Activated CD8-positive, alpha-beta T cell treated with anti-CD3 and anti-CD28 coated beads for 36 hours (primary cell): Measurements from ENCODE around the gene ITGA3. TPM values are rescaled to one million over a fixed set of nuclear protein-coding genes. Genes with fewer than 3 reads are reported as not detected.

Experiments
- ATAC-seq: fragments of 200-7000 bp; cut with Tn5 transposase; one replicate; pipeline ENCODE4 v1.10.0; 2021; ENCODE audit warnings: mild to moderate bottlenecking, moderate library complexity
- CTCF ChIA-PET: fragments of 350-600 bp; sonication (Branson Sonifier 250); formaldehyde crosslinking; loops from one replicate; lab custom pipeline; 2021; ENCODE audit warnings: antibody characterized with exemption; lab: Charles Lee
- POLR2A ChIA-PET: fragments of 350-600 bp; sonication (Branson Sonifier 250); formaldehyde crosslinking; loops from one replicate; lab custom pipeline; 2021; ENCODE audit warnings: antibody characterized with exemption; lab: Charles Lee
- DNase-seq: peaks from one replicate; pipeline ENCODE4 v3.0.0-alpha.2; 2020
- H3K27ac Mint-ChIP-seq: one replicate; pipeline ENCODE4 v1.8.0; 2021; ENCODE audit warnings: mild to moderate bottlenecking, mixed read lengths
- H3K27me3 Mint-ChIP-seq: one replicate; pipeline ENCODE4 v1.8.0; 2021; ENCODE audit warnings: mixed read lengths
- H3K36me3 Mint-ChIP-seq: one replicate; pipeline ENCODE4 v1.8.0; 2021; ENCODE audit warnings: low read depth, mixed read lengths
- H3K4me1 Mint-ChIP-seq: one replicate; pipeline ENCODE4 v1.8.0; 2021; ENCODE audit warnings: low read depth, mixed read lengths
- H3K4me3 Mint-ChIP-seq: one replicate; pipeline ENCODE4 v1.8.0; 2021; ENCODE audit warnings: mild to moderate bottlenecking, moderate library complexity, mixed read lengths
- H3K9me3 Mint-ChIP-seq: one replicate; pipeline ENCODE4 v1.8.0; 2021; ENCODE audit warnings: mixed read lengths
- CTCF ChIP-seq: fragments of 200-600 bp; IDR thresholded peaks from one replicate; pipeline ENCODE4 v1.8.0; 2022; ENCODE audit warnings: antibody characterized with exemption, mild to moderate bottlenecking
- intact Hi-C: fragments of 100-400 bp; cut with micrococcal nuclease; formaldehyde crosslinking; loops from one replicate; pipeline ENCODE4 v1.10.0; 2022
- total RNA-seq, 2 experiments: library from RNA; stranded (reverse); gene quantifications; one replicate each; pipeline ENCODE4 v1.2.3, GENCODE V29; 2021

The ITGA3 gene
- total RNA-seq, 2 experiments from 2014 or later, result 4.2 to 7.2 TPM

- Mint-ChIP-seq H3K27ac (no peak overlapping the region), H3K9me3 (no peaks in the 10 kb centered on the region), H3K36me3 (no peaks in the 10 kb centered on the region), H3K4me3 (no peak overlapping the region), H3K27me3 (peaks cover 2% of the 10 kb centered on the region), H3K4me1 (peaks cover 29% of the 10 kb centered on the region)
- ChIA-PET POLR2A (interaction anchor here (1.2 kb wide), 1 partner anchor 337 kb away, joined by 3 read pairs; no protein-coding TSS in a partner anchor), CTCF (interaction anchor here (1.0 to 5.7 kb wide), 7 partner anchors 17 to 63 kb away, joined by 3 to 60 read pairs (median 3); partner anchors contain the start of gene PDK2)
- ATAC-seq (no peak), DNase-seq (no peak)
- TF ChIP-seq CTCF, result no peak
- intact Hi-C loops, result no loop called here
These were observed 3.6 kb upstream of the ITGA3 start for GRCh38 chr17:50052241-50052796.

- intact Hi-C loops, result no loop called here
- no peaks in the 10 kb centered on the region for H3K9me3 Mint-ChIP-seq
These were observed 2.9 kb upstream of the ITGA3 start for GRCh38 chr17:50052822-50053653.

GRCh38 chr17:50053654-50053960 is 2.3 kb upstream of the ITGA3 start:
- CTCF ChIA-PET, result interaction anchor here (1.1 to 6.4 kb wide), 8 partner anchors 16 to 61 kb away, joined by 3 to 62 read pairs (median 4); partner anchors contain the start of gene PDK2
- DNase-seq (no peak), ATAC-seq (no peak)
- no peaks in the 10 kb centered on the region for H3K36me3 Mint-ChIP-seq
- H3K9me3 Mint-ChIP-seq, result no peaks in the 10 kb centered on the region
- POLR2A ChIA-PET, result interaction anchor here (1.1 kb wide), 1 partner anchor 38 kb away, joined by 4 read pairs; no protein-coding TSS in a partner anchor
- intact Hi-C loops, result no loop called here
- peaks cover 26% of the 10 kb centered on the region for H3K4me1 Mint-ChIP-seq
- TF ChIP-seq CTCF, result no peak
- no peak overlapping the region for H3K27ac Mint-ChIP-seq
- H3K27me3 Mint-ChIP-seq, result peaks cover 3% of the 10 kb centered on the region
- H3K4me3 Mint-ChIP-seq, result no peak overlapping the region

More at GRCh38 chr17:50052822-50053653, 2.9 kb upstream of the ITGA3 start:
- Mint-ChIP-seq H3K4me3 (no peak overlapping the region), H3K36me3 (no peaks in the 10 kb centered on the region), H3K27me3 (peaks cover 3% of the 10 kb centered on the region), H3K27ac (no peak overlapping the region), H3K4me1 (peaks cover 26% of the 10 kb centered on the region)
- ATAC-seq, result no peak
- ChIA-PET CTCF (interaction anchor here (1.1 to 6.4 kb wide), 7 partner anchors 17 to 62 kb away, joined by 3 to 62 read pairs (median 4); partner anchors contain the start of gene PDK2), POLR2A (interaction anchor here (1.1 kb wide), 1 partner anchor 39 kb away, joined by 4 read pairs; no protein-coding TSS in a partner anchor)
- no peak for DNase-seq
- no peak for TF ChIP-seq CTCF

- Mint-ChIP-seq H3K4me1 (peaks cover 26% of the 10 kb centered on the region), H3K36me3 (no peaks in the 10 kb centered on the region), H3K9me3 (no peaks in the 10 kb centered on the region), H3K4me3 (peak overlapping the region; percentile 82), H3K27ac (no peak overlapping the region), H3K27me3 (peaks cover 3% of the 10 kb centered on the region)
- ChIA-PET CTCF (interaction anchor here (1.2 to 6.4 kb wide), 5 partner anchors 9 to 38 kb away, joined by 3 to 62 read pairs (median 28); partner anchors contain the start of gene PDK2), POLR2A (interaction anchor here (0.5 to 0.8 kb wide), 5 partner anchors 10 to 232 kb away, joined by 3 to 4 read pairs (median 3); no protein-coding TSS in a partner anchor)
- intact Hi-C loops, result no loop called here
- peak; percentile 19 for DNase-seq
- peak; percentile 1 for ATAC-seq
- no peak for TF ChIP-seq CTCF
These were observed 870 bp upstream of the ITGA3 start for GRCh38 chr17:50055055-50055425.
